HG02759 (cell line): ENCODE measurements around the gene RAD51.

Source experiments
- ATAC-seq: cut with Tn5 transposase; IDR thresholded peaks from one replicate; pipeline ENCODE4 v1.9.1; 2021; ENCODE audit warnings: mild to moderate bottlenecking, moderate library complexity; ENCODE audit not compliant: unreplicated experiment

RAD51 gene

GRCh38 chr15:40776537-40777141, 81.7 kb downstream of the RAD51 start:
- ATAC-seq = no peak
